ENCODE measurements around the gene BCKDHA. TPM values are rescaled to one million over a fixed set of nuclear protein-coding genes. Genes with fewer than 3 reads are reported as not detected.

Gene BCKDHA
- total and polyA plus RNA-seq, 2 donors (not counting 3 experiments of a cell fraction or from before 2014, with no cell fraction given): 16.5 to 50.4 TPM

GRCh38 chr19:41427647-41428480, 30.2 kb downstream of the BCKDHA start:
- Histone ChIP-seq H3K9me3 (replicated peaks; ENCODE audit: control insufficient read depth, insufficient read depth, low read length) (no peaks in the 10 kb centered on the region), H3K27me3 (ENCODE audit: control insufficient read depth in 2 of 2, insufficient read depth in 2 of 2, low read length in 2 of 2) (no peaks in the 10 kb centered on the region), H2AFZ (ENCODE audit: low read depth, low read length) (peak overlapping the region; percentile 73), H3K4me3 (replicated peaks in 1 of 3; ENCODE audit: insufficient read depth in 1 of 3, low read depth in 1 of 3, low read length in 3 of 3) (peak overlapping the region in 1 of 3 experiments; percentile 41), H3K79me2 (ENCODE audit: control insufficient read depth, insufficient read depth, low read length) (peaks cover 5% of the 10 kb centered on the region), H3K36me3 (ENCODE audit: control insufficient read depth in 2 of 2, extremely low read depth in 1 of 2, insufficient read depth in 2 of 2, low read length in 2 of 2) (peaks cover 0 to 24% of the 10 kb centered on the region in 2 experiments), H3K9ac (replicated peaks; ENCODE audit: extremely low read depth, insufficient read depth, low read length) (peak overlapping the region; percentile 12), H3K4me2 (ENCODE audit: insufficient read depth, low read length) (peak overlapping the region; percentile 40), H3K27ac (ENCODE audit: insufficient read depth, low read depth, low read length) (peak overlapping the region; percentile 29), H3K9me1 (replicated peaks; ENCODE audit: control insufficient read depth, extremely low read depth, insufficient read depth, low read length) (no peaks in the 10 kb centered on the region), H4K20me1 (replicated peaks; ENCODE audit: control insufficient read depth, extremely low read depth, insufficient read depth, low read length) (no peaks in the 10 kb centered on the region), H3K4me1 (ENCODE audit: control insufficient read depth, extremely low read depth, insufficient read depth, low read length) (peaks cover 25% of the 10 kb centered on the region)
- intact Hi-C loops (cut with micrococcal nuclease) (loop anchor here (1.0 to 2.0 kb wide), 3 partner anchors 31 to 74 kb away; partner anchors contain the start of genes B9D2, BCKDHA and EXOSC5), dilution Hi-C loops (cut with MboI; ENCODE audit: extremely low pct_ligation_motif_present, low sequenced_read_pairs) (no loop called here)
- FAIRE-seq (no peak), DNase-seq (ENCODE audit: low read depth, low spot score) (peak; percentile 28)
- ChIA-PET POLR2A (interaction anchor here (0.5 kb wide), 1 partner anchor 80 kb away, joined by 3 read pairs; no protein-coding TSS in a partner anchor), CTCF (interaction anchor here (0.9 to 4.1 kb wide), 11 partner anchors 11 to 1953 kb away, joined by 3 to 17 read pairs (median 5); partner anchors contain the start of gene DMAC2)
- peak in 1 of 2 donors; percentile 5 for TF ChIP-seq CTCF (IDR thresholded peaks at IDR 0.05; ENCODE audit: extremely low read depth in 1 of 2, insufficient read depth in 1 of 2, low read depth in 1 of 2, low read length in 2 of 2)
- no peak for TF ChIP-seq JUN (IDR thresholded peaks at IDR 0.05; ENCODE audit: borderline replicate concordance, insufficient read depth, insufficient read length, low read depth)
- TF ChIP-seq MAX (IDR thresholded peaks at IDR 0.05; ENCODE audit: insufficient read depth, insufficient read length): no peak
- TF ChIP-seq GATA2 (IDR thresholded peaks at IDR 0.05; ENCODE audit: insufficient read depth, insufficient read length, low read depth, low read length): peak; percentile 74
- no peak for TF ChIP-seq POLR2AphosphoS5 (IDR thresholded peaks at IDR 0.05; ENCODE audit: insufficient read depth, low read depth, low read length)
- TF ChIP-seq FOS (IDR thresholded peaks at IDR 0.05; ENCODE audit: borderline replicate concordance, insufficient read depth, low read length): no peak
- BruUV-seq (replicated peaks): no TSS peak

Data from endothelial cell of umbilical vein (primary cell).